ENCODE results near the gene CFDP1. TPM values are rescaled to one million over a fixed set of nuclear protein-coding genes. Genes with fewer than 3 reads are reported as not detected.
"Not testable (repeated sequence)": the region's sequence is repeated elsewhere in the genome, so short reads cannot be mapped to it uniquely, and the experiment has no call there.

The CFDP1 gene
- total RNA-seq, 1 experiment from 2014 or later = 24.7 TPM

- no peak for DNase-seq (ENCODE audit: low read depth)
Observed at GRCh38 chr16:75298267-75298666, 135.0 kb downstream of the CFDP1 start.

GRCh38 chr16:75296606-75297005 is 136.7 kb downstream of the CFDP1 start:
- no peak for DNase-seq (ENCODE audit: low read depth)

GRCh38 chr16:75294773-75295459 is 138.4 kb downstream of the CFDP1 start:
- no peak for DNase-seq (ENCODE audit: low read depth)

- no peak for DNase-seq (ENCODE audit: low read depth)
Observed at GRCh38 chr16:75293772-75294171, 139.5 kb downstream of the CFDP1 start.

GRCh38 chr16:75293173-75293572 is 140.1 kb downstream of the CFDP1 start:
- DNase-seq (ENCODE audit: low read depth) = no peak

- DNase-seq (ENCODE audit: low read depth) = no peak
Observed at GRCh38 chr16:75292691-75293090, 140.6 kb downstream of the CFDP1 start.

GRCh38 chr16:75289189-75289588 is 144.1 kb downstream of the CFDP1 start:
- DNase-seq (ENCODE audit: low read depth) = peak; percentile 90

- no peak for DNase-seq (ENCODE audit: low read depth)
Observed at GRCh38 chr16:75288596-75289120, 144.6 kb downstream of the CFDP1 start.

GRCh38 chr16:75288181-75288580 is 145.1 kb downstream of the CFDP1 start:
- no peak for DNase-seq (ENCODE audit: low read depth)

GRCh38 chr16:75287708-75288107 is 145.6 kb downstream of the CFDP1 start:
- DNase-seq (ENCODE audit: low read depth) = no peak

- no peak for DNase-seq (ENCODE audit: low read depth)
Observed at GRCh38 chr16:75286389-75286788, 146.9 kb downstream of the CFDP1 start.

- peak; percentile 45 for DNase-seq (ENCODE audit: low read depth)
Observed at GRCh38 chr16:75282466-75283281, 150.6 kb downstream of the CFDP1 start.

- DNase-seq (ENCODE audit: low read depth) = no peak
Observed at GRCh38 chr16:75281826-75282225, 151.5 kb downstream of the CFDP1 start.

- not testable (repeated sequence) for DNase-seq (ENCODE audit: low read depth)
Observed at GRCh38 chr16:75281009-75281408, 152.3 kb downstream of the CFDP1 start.

GRCh38 chr16:75280331-75280804 is 152.9 kb downstream of the CFDP1 start:
- DNase-seq (ENCODE audit: low read depth) = no peak

GRCh38 chr16:75279305-75279704 is 154.0 kb downstream of the CFDP1 start:
- DNase-seq (ENCODE audit: low read depth) = peak; percentile 25

GRCh38 chr16:75273054-75273925 is 160.0 kb downstream of the CFDP1 start:
- DNase-seq (ENCODE audit: low read depth) = peak; percentile 80

- DNase-seq (ENCODE audit: low read depth) = not testable (repeated sequence)
Observed at GRCh38 chr16:75272629-75273028, 160.7 kb downstream of the CFDP1 start.

- no peak for DNase-seq (ENCODE audit: low read depth)
Observed at GRCh38 chr16:75272097-75272551, 161.2 kb downstream of the CFDP1 start.

GRCh38 chr16:75271441-75272096 is 161.7 kb downstream of the CFDP1 start:
- no peak for DNase-seq (ENCODE audit: low read depth)

GRCh38 chr16:75269358-75269757 is 163.9 kb downstream of the CFDP1 start:
- not testable (repeated sequence) for DNase-seq (ENCODE audit: low read depth)
